CD4-positive, CD25-positive, alpha-beta regulatory T cell (primary cell): Measurements from ENCODE around the gene PKHD1. TPM values are rescaled to one million over a fixed set of nuclear protein-coding genes. Genes with fewer than 3 reads are reported as not detected.
A peak's percentile ranks its signal among the peaks of the same experiment; 100 is the strongest.

Experiments used
- ATAC-seq, 2 donors: fragments of 150-1000 bp; cut with Tn5 transposase; one replicate each; pipeline ENCODE4 v1.10.0; 2021; ENCODE audit warnings: low read depth in 2 of 2, moderate number of reproducible peaks in 2 of 2, moderate library complexity in 1 of 2
- DNase-seq, 3 donors: peaks; one replicate each; pipeline versions ENCODE4 v3.0.0 to v3.0.0-alpha.2; 2012 to 2022; ENCODE audit warnings: mixed read lengths in 1 of 3
- H3K27ac ChIP-seq: one replicate; pipeline ENCODE4 v1.7.0; 2013; ENCODE audit warnings: mild to moderate bottlenecking, low read length; ENCODE audit not compliant: insufficient read depth, poor library complexity, severe bottlenecking
- H3K27me3 ChIP-seq: one replicate; pipeline ENCODE4 v1.7.0; 2013; ENCODE audit warnings: low read length; ENCODE audit not compliant: control insufficient read depth, insufficient read depth
- H3K36me3 ChIP-seq: one replicate; pipeline ENCODE4 v1.7.0; 2013; ENCODE audit warnings: mild to moderate bottlenecking, low read length, moderate library complexity; ENCODE audit not compliant: control insufficient read depth, insufficient read depth
- H3K4me1 ChIP-seq: 2 replicates; pipeline ENCODE4 v1.7.0; 2013; ENCODE audit warnings: mild to moderate bottlenecking, low read length; ENCODE audit not compliant: insufficient read depth, control insufficient read depth, poor library complexity, severe bottlenecking
- H3K4me3 ChIP-seq: one replicate; pipeline ENCODE4 v1.7.0; 2013; ENCODE audit warnings: low read depth, mild to moderate bottlenecking, low read length, moderate library complexity
- H3K9me3 ChIP-seq, 2 experiments: 1 replicate in 1 of 2; 2 replicates in 1 of 2; pipeline ENCODE4 v1.7.0; 2013; ENCODE audit warnings: low read length in 2 of 2, mild to moderate bottlenecking in 1 of 2, moderate library complexity in 1 of 2; ENCODE audit not compliant: control insufficient read depth in 2 of 2
- H3K27ac Mint-ChIP-seq, 3 donors: one replicate each; pipeline ENCODE4 v1.8.0; 2020 to 2022; ENCODE audit warnings: mild to moderate bottlenecking in 3 of 3, mixed read lengths in 3 of 3, moderate library complexity in 2 of 3
- H3K27me3 Mint-ChIP-seq: one replicate; pipeline ENCODE4 v1.8.0; 2022; ENCODE audit warnings: mild to moderate bottlenecking, mixed read lengths
- H3K36me3 Mint-ChIP-seq: one replicate; pipeline ENCODE4 v1.8.0; 2020; ENCODE audit warnings: mixed read lengths
- H3K4me1 Mint-ChIP-seq, 4 donors: one replicate each; pipeline ENCODE4 v1.8.0; 2020 to 2022; ENCODE audit warnings: mixed read lengths in 4 of 4, mild to moderate bottlenecking in 1 of 4
- H3K4me3 Mint-ChIP-seq, 4 donors: one replicate each; pipeline ENCODE4 v1.8.0; 2020 to 2022; ENCODE audit warnings: mild to moderate bottlenecking in 4 of 4, mixed read lengths in 4 of 4, moderate library complexity in 3 of 4
- H3K9me3 Mint-ChIP-seq, 7 donors: one replicate each; pipeline ENCODE4 v1.8.0; 2020 to 2022; ENCODE audit warnings: mixed read lengths in 7 of 7, mild to moderate bottlenecking in 3 of 7, moderate library complexity in 2 of 7
- polyA plus RNA-seq, 4 donors: library from polyadenylated mRNA; unstranded; fragments of 300-500 nt; fragmentation: Illumina TruSeq; gene quantifications; one replicate each; pipeline ENCODE4 v1.2.3, GENCODE V29; 2021
- total RNA-seq: library from RNA; stranded (reverse); gene quantifications from one replicate; pipeline ENCODE4 v1.2.3, GENCODE V29; 2022

The PKHD1 gene
- total and polyA plus RNA-seq, 5 donors from 2014 or later = 0.02 TPM; not detected in 4

DNA sequence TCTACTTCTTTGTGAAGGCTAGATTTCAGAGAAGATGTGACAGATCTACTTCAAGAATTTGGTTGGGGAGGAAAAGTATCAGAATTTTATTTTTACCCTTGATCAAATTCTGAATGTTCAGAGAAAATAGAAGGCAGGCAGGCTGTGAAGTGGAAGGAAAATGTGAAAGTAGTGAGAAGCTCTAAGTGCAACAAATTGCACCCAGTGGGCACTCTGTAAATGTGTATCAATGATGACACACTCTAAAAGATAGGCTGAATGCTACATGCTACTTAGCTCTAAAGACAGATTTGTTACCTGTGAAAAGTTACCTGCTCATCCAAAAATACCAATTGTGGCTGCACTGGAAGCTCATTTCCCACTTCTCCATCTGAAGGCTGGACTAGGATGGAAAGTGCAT lies 438.6 kb downstream of the PKHD1 start:
- H3K4me1 ChIP-seq = no peaks in the 10 kb centered on the region
- H3K27ac ChIP-seq = no peak overlapping the region
- H3K4me1 Mint-ChIP-seq = no peaks in the 10 kb centered on the region
- no peak overlapping the region for H3K4me3 Mint-ChIP-seq
- no peak overlapping the region for H3K4me3 ChIP-seq
- DNase-seq (no peak), ATAC-seq (no peak)
- no peaks in the 10 kb centered on the region for H3K36me3 ChIP-seq
- no peaks in the 10 kb centered on the region for H3K9me3 ChIP-seq
- no peak overlapping the region for H3K27ac Mint-ChIP-seq
- H3K27me3 Mint-ChIP-seq = no peaks in the 10 kb centered on the region
- peaks cover 0 to under 1% (median 0%) of the 10 kb centered on the region in 7 donors for H3K9me3 Mint-ChIP-seq
- no peaks in the 10 kb centered on the region for H3K27me3 ChIP-seq
- no peaks in the 10 kb centered on the region for H3K36me3 Mint-ChIP-seq

GRCh38 chr6:51648236-51648635 lies 439.2 kb downstream of the PKHD1 start:
- no peaks in the 10 kb centered on the region for H3K4me1 Mint-ChIP-seq
- DNase-seq (no peak), ATAC-seq (no peak)
- no peaks in the 10 kb centered on the region for H3K27me3 Mint-ChIP-seq
- no peak overlapping the region for H3K27ac ChIP-seq
- H3K27me3 ChIP-seq = no peaks in the 10 kb centered on the region
- no peaks in the 10 kb centered on the region for H3K36me3 ChIP-seq
- H3K9me3 ChIP-seq = no peaks in the 10 kb centered on the region
- H3K36me3 Mint-ChIP-seq = no peaks in the 10 kb centered on the region
- H3K9me3 Mint-ChIP-seq = peaks cover 0 to 4% (median 0%) of the 10 kb centered on the region in 7 donors
- H3K4me3 Mint-ChIP-seq = no peak overlapping the region
- H3K4me3 ChIP-seq = no peak overlapping the region
- no peaks in the 10 kb centered on the region for H3K4me1 ChIP-seq
- no peak overlapping the region for H3K27ac Mint-ChIP-seq

- Mint-ChIP-seq H3K9me3 (peaks cover 0 to 15% (median 4%) of the 10 kb centered on the region in 7 donors), H3K27me3 (no peaks in the 10 kb centered on the region), H3K4me3 (no peak overlapping the region), H3K4me1 (no peaks in the 10 kb centered on the region), H3K27ac (no peak overlapping the region), H3K36me3 (no peaks in the 10 kb centered on the region)
- Histone ChIP-seq H3K4me3 (no peak overlapping the region), H3K36me3 (no peaks in the 10 kb centered on the region), H3K4me1 (no peaks in the 10 kb centered on the region), H3K9me3 (no peaks in the 10 kb centered on the region), H3K27ac (no peak overlapping the region), H3K27me3 (no peaks in the 10 kb centered on the region)
- DNase-seq = no peak
- no peak for ATAC-seq
These were observed 443.0 kb downstream of the PKHD1 start for GRCh38 chr6:51644426-51644825.

DNA sequence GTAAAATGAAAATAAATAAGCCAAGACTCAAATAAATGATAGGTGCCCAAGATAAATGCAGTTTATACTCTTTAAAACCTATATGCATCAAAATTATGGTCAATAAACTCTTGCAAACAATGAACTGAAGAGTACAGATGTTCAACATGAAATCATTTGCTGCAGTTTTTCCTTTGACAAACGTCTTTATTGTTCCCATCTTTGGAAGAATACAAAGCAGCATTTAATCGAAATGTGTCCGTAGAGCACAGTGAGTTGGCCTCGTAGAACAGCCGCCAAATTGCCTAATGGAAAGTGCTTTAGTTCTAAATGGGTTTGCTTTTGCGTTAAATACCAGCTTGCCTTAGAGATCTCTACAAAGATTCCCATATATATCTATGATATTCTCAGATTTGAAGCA lies 447.4 kb downstream of the PKHD1 start:
- no peaks in the 10 kb centered on the region for H3K9me3 ChIP-seq
- Mint-ChIP-seq H3K9me3 (peaks cover 0 to 16% (median 5%) of the 10 kb centered on the region in 7 donors), H3K4me1 (no peaks in the 10 kb centered on the region), H3K4me3 (no peak overlapping the region), H3K27ac (no peak overlapping the region), H3K27me3 (peaks cover 4% of the 10 kb centered on the region), H3K36me3 (no peaks in the 10 kb centered on the region)
- no peaks in the 10 kb centered on the region for H3K4me1 ChIP-seq
- H3K4me3 ChIP-seq = no peak overlapping the region
- no peak for DNase-seq
- no peak for ATAC-seq
- H3K36me3 ChIP-seq = no peaks in the 10 kb centered on the region
- no peaks in the 10 kb centered on the region for H3K27me3 ChIP-seq
- H3K27ac ChIP-seq = no peak overlapping the region

GRCh38 chr6:51633424-51633823 lies 454.0 kb downstream of the PKHD1 start:
- Histone ChIP-seq H3K9me3 (peaks cover 0 to 2% of the 10 kb centered on the region in 2 experiments), H3K36me3 (no peaks in the 10 kb centered on the region), H3K4me3 (no peak overlapping the region), H3K4me1 (no peaks in the 10 kb centered on the region), H3K27me3 (no peaks in the 10 kb centered on the region), H3K27ac (no peak overlapping the region)
- H3K4me3 Mint-ChIP-seq = no peak overlapping the region
- ATAC-seq (no peak), DNase-seq (no peak)
- H3K4me1 Mint-ChIP-seq = no peaks in the 10 kb centered on the region
- H3K9me3 Mint-ChIP-seq = peaks cover 0 to 4% (median 2%) of the 10 kb centered on the region in 7 donors
- peak overlapping the region in 1 of 3 donors; percentile 33 for H3K27ac Mint-ChIP-seq
- peaks cover 4% of the 10 kb centered on the region for H3K27me3 Mint-ChIP-seq
- H3K36me3 Mint-ChIP-seq = no peaks in the 10 kb centered on the region

GRCh38 chr6:51630011-51630410 lies 457.4 kb downstream of the PKHD1 start:
- H3K9me3 ChIP-seq = peaks cover 0 to 2% of the 10 kb centered on the region in 2 experiments
- H3K36me3 Mint-ChIP-seq = no peaks in the 10 kb centered on the region
- peaks cover 0 to 4% (median 0%) of the 10 kb centered on the region in 7 donors for H3K9me3 Mint-ChIP-seq
- no peak overlapping the region for H3K4me3 Mint-ChIP-seq
- no peaks in the 10 kb centered on the region for H3K27me3 ChIP-seq
- no peak overlapping the region for H3K27ac Mint-ChIP-seq
- H3K36me3 ChIP-seq = no peaks in the 10 kb centered on the region
- DNase-seq (no peak), ATAC-seq (no peak)
- no peak overlapping the region for H3K27ac ChIP-seq
- H3K4me3 ChIP-seq = no peak overlapping the region
- H3K4me1 Mint-ChIP-seq = no peaks in the 10 kb centered on the region
- H3K4me1 ChIP-seq = no peaks in the 10 kb centered on the region
- H3K27me3 Mint-ChIP-seq = no peaks in the 10 kb centered on the region

- Histone ChIP-seq H3K27ac (no peak overlapping the region), H3K4me1 (no peaks in the 10 kb centered on the region), H3K9me3 (no peaks in the 10 kb centered on the region), H3K36me3 (no peaks in the 10 kb centered on the region), H3K4me3 (no peak overlapping the region), H3K27me3 (no peaks in the 10 kb centered on the region)
- H3K9me3 Mint-ChIP-seq = peaks cover 0 to 4% (median 0%) of the 10 kb centered on the region in 7 donors
- no peak overlapping the region for H3K27ac Mint-ChIP-seq
- no peaks in the 10 kb centered on the region for H3K36me3 Mint-ChIP-seq
- H3K4me1 Mint-ChIP-seq = no peaks in the 10 kb centered on the region
- DNase-seq (no peak), ATAC-seq (no peak)
- no peak overlapping the region for H3K4me3 Mint-ChIP-seq
- H3K27me3 Mint-ChIP-seq = no peaks in the 10 kb centered on the region
These were observed 461.0 kb downstream of the PKHD1 start for GRCh38 chr6:51626391-51626790.

DNA sequence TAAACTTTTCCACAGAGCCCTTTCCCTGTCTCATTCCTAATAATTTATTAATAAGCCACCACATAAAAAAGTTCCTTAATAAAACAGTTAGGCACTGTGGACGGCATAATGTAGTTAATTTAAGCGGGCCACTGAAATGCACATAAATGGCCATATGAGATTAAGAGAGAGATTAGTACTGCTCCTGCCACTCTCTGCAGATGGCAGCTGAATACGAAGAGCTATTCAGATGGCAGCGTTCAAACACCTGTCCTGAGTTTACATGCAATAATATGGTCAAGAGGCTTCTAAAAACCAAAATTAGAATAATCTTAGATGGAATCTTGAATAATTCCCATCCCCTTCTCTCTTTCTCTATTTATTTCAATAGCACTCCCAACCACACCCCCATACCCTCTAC lies 461.8 kb downstream of the PKHD1 start:
- Histone ChIP-seq H3K4me1 (no peaks in the 10 kb centered on the region), H3K4me3 (no peak overlapping the region), H3K27me3 (no peaks in the 10 kb centered on the region), H3K36me3 (no peaks in the 10 kb centered on the region), H3K9me3 (no peaks in the 10 kb centered on the region), H3K27ac (no peak overlapping the region)
- H3K4me3 Mint-ChIP-seq = no peak overlapping the region
- DNase-seq (no peak), ATAC-seq (no peak)
- no peaks in the 10 kb centered on the region for H3K4me1 Mint-ChIP-seq
- no peaks in the 10 kb centered on the region for H3K36me3 Mint-ChIP-seq
- no peaks in the 10 kb centered on the region for H3K27me3 Mint-ChIP-seq
- H3K27ac Mint-ChIP-seq = no peak overlapping the region
- peaks cover 0 to 3% (median 0%) of the 10 kb centered on the region in 7 donors for H3K9me3 Mint-ChIP-seq
